Raji (cell line): Measurements from ENCODE around the gene PNN.

ENCODE experiments used
- POLR2A ChIP-seq: IDR thresholded peaks from 2 replicates; pipeline ENCODE4 v1.6.1; 2011; ENCODE audit warnings: low read depth, low read length, control low read depth; ENCODE audit not compliant: insufficient read depth

PNN gene

DNA sequence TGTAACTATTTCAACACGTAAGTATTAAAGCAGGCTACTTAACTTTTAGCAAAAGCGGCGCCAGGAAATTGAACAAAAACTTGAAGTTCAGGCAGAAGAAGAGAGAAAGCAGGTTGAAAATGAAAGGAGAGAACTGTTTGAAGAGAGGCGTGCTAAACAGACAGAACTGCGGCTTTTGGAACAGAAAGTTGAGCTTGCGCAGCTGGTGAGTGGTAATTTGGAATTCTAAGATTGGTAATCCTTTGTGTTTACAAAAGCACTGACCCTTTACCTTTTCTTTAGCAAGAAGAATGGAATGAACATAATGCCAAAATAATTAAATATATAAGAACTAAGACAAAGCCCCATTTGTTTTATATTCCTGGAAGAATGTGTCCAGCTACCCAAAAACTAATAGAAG lies 4.0 kb downstream of the PNN start:
- TF ChIP-seq POLR2A, result no peak

DNA sequence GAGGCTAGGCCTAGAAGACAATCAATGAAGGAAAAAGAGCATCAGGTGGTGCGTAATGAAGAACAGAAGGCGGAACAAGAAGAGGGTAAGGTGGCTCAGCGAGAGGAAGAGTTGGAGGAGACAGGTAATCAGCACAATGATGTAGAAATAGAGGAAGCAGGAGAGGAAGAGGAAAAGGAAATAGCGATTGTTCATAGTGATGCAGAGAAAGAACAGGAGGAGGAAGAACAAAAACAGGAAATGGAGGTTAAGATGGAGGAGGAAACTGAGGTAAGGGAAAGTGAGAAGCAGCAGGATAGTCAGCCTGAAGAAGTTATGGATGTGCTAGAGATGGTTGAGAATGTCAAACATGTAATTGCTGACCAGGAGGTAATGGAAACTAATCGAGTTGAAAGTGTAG lies 5.5 kb downstream of the PNN start:
- TF ChIP-seq POLR2A, result no peak

GRCh38 chr14:39181026-39181692 lies 6.1 kb downstream of the PNN start:
- no peak for TF ChIP-seq POLR2A

DNA sequence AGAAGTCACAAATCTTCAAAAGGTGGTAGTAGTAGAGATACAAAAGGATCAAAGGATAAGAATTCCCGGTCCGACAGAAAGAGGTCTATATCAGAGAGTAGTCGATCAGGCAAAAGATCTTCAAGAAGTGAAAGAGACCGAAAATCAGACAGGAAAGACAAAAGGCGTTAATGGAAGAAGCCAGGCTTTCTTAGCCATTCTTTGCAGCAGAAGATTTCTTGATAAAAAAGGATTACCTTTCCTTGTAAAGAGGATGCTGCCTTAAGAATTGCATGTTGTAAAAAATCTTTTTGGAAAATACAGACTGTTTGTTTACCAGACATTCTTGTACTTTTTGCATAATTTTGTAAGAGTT lies 6.6 kb downstream of the PNN start:
- no peak for TF ChIP-seq POLR2A

DNA sequence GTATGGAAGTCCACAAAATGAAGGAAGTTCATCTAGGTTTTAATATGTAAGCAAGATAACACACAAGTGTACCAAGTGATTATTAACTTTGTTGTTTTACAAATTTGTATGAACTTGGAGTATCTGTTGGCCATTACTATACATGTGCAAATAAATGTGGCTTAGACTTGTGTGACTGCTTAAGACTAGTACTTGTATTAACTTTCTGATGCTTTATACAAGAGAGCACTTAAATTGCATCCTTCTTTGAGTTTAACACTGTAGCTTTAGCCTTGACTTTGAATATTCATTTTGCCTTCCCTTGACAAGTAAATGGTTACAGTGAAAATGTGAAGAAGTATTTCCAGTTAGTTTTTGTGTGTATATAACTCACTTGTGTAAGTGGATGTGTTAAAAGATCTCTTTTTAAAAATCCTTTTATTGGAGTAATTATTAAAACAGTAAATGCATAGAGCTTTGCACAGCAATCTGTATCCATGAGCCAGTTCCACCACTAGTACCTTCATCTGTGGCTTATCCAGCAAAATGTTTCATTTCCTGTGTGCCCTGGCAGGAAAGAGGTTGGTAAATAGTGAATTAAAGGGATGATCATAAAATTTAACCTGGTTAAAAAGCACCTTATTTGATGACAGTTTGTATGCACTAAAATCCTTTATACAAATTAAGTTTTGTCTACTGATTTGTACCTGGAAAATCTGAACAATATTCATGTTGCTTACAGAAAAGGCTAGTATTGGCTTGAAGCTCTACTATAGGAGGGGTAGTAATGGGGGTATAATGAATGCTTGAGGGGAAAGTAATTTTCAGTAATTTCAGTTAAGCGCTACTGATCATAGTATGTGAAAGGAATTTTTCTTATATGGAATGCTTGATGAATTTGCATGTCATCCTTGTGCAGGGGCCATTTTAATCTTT lies 8.0 kb downstream of the PNN start:
- TF ChIP-seq POLR2A, result no peak

DNA sequence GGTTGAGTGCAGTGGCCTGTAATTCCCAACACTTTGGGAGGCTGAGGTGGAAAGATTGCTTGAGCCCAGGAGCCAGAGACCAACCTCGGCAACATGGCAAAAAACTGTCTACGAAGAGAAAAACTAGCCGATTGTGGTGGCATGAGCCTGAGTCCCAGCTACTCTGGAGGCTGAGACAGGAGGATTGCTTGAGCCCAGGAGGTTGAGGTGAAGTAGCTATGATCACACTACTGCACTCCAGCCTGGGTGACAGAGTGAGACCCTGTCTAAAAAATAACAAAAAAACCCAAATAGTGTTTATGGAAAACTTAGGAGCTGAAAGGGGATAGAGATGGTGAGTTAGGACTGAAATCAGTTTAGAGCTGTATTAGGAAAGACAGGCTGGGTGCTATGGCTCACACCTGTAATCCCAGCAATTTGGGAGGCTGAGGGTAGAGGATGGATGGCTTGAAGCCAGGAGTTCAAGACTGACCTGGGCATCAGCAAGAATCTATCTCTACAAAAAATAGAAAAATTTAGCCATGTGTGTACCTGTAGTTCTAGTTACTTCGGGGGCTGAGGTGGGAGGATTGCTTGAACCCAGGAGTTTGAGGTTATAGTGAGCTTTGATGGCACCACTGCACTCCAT lies 9.7 kb downstream of the PNN start:
- TF ChIP-seq POLR2A, result no peak

DNA sequence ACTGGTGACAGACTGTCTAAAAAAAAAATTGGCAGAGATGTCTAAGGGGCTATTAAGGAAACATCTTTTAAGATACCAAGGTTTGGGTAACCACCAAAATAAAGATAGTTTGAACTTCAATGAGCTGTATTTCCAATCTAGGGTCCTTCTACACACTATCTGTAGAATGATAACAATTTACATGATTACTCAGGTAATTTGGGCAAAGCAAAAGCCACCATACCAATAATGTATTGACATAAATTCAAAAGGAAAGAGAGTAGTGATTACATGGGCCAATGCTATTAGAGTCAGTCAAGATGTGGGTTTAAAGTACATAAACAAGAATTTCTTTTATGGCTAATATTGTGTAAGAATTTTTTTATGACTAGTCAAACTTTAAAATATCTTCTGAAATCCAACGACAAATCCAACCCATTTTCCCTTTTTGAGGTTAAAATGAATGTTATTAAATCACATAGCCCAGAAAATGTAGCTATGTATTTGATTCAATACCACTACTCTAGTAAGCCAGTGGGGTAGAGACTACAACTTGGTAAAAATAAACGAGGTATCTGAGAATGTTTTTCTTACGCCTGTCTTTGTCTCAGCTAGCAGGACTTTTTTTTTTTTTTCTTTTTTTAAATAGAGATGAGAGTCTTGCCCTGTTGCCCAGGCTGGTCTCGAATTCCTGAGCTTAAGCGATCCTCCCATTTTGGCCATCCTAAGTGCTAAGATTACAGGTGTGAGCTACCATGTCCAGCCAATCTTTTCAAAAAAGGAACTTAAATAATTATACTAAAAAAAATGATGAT lies 10.4 kb downstream of the PNN start:
- no peak for TF ChIP-seq POLR2A

GRCh38 chr14:39186941-39187525 lies 12.0 kb downstream of the PNN start:
- TF ChIP-seq POLR2A, result no peak

GRCh38 chr14:39203659-39204606 lies 28.9 kb downstream of the PNN start:
- TF ChIP-seq POLR2A, result no peak

- TF ChIP-seq POLR2A, result no peak
Measured at GRCh38 chr14:39211109-39211741, 36.2 kb downstream of the PNN start.

GRCh38 chr14:39212034-39212433 lies 37.0 kb downstream of the PNN start:
- no peak for TF ChIP-seq POLR2A

DNA sequence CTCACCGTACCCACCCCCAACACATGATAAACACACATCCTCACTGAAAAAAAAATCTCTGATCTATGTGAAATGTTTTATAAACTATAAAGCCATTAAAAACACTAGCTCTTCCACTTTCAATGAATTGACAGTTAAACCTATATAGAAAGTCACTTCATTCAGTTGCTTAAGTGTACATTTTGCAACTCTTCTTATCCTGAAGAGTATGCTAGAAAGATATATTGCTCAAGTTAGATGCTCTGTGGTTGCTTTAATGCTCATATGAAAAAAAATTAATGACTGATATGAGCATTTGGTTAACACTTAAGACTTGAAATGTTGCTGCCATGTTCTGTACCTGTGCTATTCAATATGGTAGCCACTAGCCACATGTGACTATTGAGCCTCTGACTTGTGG lies 37.6 kb downstream of the PNN start:
- TF ChIP-seq POLR2A, result no peak

DNA sequence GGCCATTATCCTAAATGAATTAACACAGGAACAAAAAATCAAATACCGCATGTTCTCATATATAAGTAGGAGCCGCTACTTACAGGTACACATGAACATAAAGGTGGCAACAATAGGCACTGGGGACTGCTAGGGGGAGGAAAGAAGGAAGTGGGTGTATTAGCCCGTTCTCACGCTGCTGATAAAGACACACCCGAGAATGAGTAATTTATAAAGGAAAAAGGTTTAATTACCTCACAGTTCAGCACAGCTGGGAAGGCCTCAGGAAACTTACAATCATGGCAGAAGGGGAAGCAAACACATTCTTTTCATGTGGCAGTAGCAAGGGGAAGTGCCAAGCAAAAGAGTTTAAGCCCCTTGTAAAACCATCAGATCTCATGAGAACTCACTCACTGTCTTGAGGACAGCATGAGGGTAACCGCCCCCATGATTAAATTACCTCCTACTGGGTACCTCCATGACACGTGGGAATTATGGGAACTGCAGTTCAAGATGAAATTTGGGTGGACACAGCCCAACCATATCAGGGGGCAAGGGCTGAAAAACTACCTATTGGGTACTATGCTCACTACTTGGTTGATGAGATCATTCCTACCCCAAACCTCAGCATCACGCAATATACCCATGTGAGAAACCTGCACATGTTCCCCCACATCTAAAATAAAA lies 42.3 kb downstream of the PNN start:
- TF ChIP-seq POLR2A, result no peak
